K562 (cell line): ENCODE results near the gene TREM1. TPM values are rescaled to one million over a fixed set of nuclear protein-coding genes. Genes with fewer than 3 reads are reported as not detected.

Source experiments
- CREB5 ChIP-seq: fragments of 250-450 bp; sonication (Bioruptor Pico); IDR thresholded peaks from 2 replicates; pipeline ENCODE4 v1.5.0; 2020; ENCODE audit warnings: mild to moderate bottlenecking
- FOSL1 ChIP-seq: fragments of 200-800 bp; sonication (Bioruptor generic); conservative IDR thresholded peaks from 2 replicates; pipeline ENCODE4 v1.6.1; 2016; ENCODE audit warnings: missing genetic modification characterization, missing compliant biosample characterization
- GMEB1 ChIP-seq: fragments of 250-450 bp; sonication (Bioruptor Pico); IDR thresholded peaks from 2 replicates; pipeline ENCODE4 v1.4.0; 2020; ENCODE audit warnings: mild to moderate bottlenecking
- HEY1 ChIP-seq: fragments of 250-450 bp; sonication (Bioruptor Pico); IDR thresholded peaks from 2 replicates; pipeline ENCODE4 v1.5.0; 2020; ENCODE audit warnings: mild to moderate bottlenecking, moderate library complexity, borderline replicate concordance
- HMBOX1 ChIP-seq: sonication (generic); IDR thresholded peaks from 2 replicates; pipeline ENCODE4 v1.6.1; 2016
- KLF16 ChIP-seq: IDR thresholded peaks from 2 replicates; pipeline ENCODE4 v1.6.1; 2016; ENCODE audit warnings: antibody characterized with exemption
- NCOA1 ChIP-seq: fragments of 450-650 bp; IDR thresholded peaks from 2 replicates; pipeline ENCODE4 v1.6.1; 2016; ENCODE audit warnings: low read depth
- POLR3A ChIP-seq: IDR thresholded peaks from 2 replicates; pipeline ENCODE4 v1.6.1; 2011; ENCODE audit warnings: borderline replicate concordance, mild to moderate bottlenecking, moderate library complexity; ENCODE audit not compliant: insufficient read length, insufficient read depth; ENCODE audit errors: extremely low read depth
- PYGO2 ChIP-seq: fragments of 450-650 bp; IDR thresholded peaks from 2 replicates; pipeline ENCODE4 v1.6.1; 2016; ENCODE audit warnings: mild to moderate bottlenecking, missing genetic modification characterization, moderate library complexity, missing compliant biosample characterization
- RB1 ChIP-seq: fragments of 450-650 bp; IDR thresholded peaks from 2 replicates; pipeline ENCODE4 v1.6.1; 2017; ENCODE audit warnings: low read depth, mild to moderate bottlenecking
- THRAP3 ChIP-seq: fragments of 450-650 bp; IDR thresholded peaks from 2 replicates; pipeline ENCODE4 v1.6.1; 2016; ENCODE audit warnings: mild to moderate bottlenecking, inconsistent platforms, borderline replicate concordance
- ZBTB12 ChIP-seq: fragments of 250-450 bp; sonication (Bioruptor Pico); IDR thresholded peaks from 2 replicates; pipeline ENCODE4 v1.4.0; 2020
- ZC3H11A ChIP-seq: IDR thresholded peaks from 2 replicates; pipeline ENCODE4 v1.6.1; 2012; ENCODE audit warnings: low read depth, low read length, improper control_type of control experiment
- ZNF280A ChIP-seq: fragments of 450-650 bp; IDR thresholded peaks from 2 replicates; pipeline ENCODE4 v1.6.1; 2018; ENCODE audit warnings: mild to moderate bottlenecking, low read depth; ENCODE audit not compliant: partially characterized antibody
- polyA plus RNA-seq, 8 experiments: library from polyadenylated mRNA; depleted of rRNA in 4 of 8; stranded (reverse) in 5 of 8; unstranded in 3 of 8; fragments of >200 nt; fragmentation: Nextera tagmentation in 2 of 8; fragmentation: Illumina TruSeq in 1 of 8; extraction: Ambion mirVana in 2 of 8; extraction: Trizol in 1 of 8; gene quantifications; 2 replicates each; pipeline versions ENCODE4 v1.2.1 to v1.2.3, GENCODE V29; 2011 to 2014; ENCODE audit warnings: inconsistent platforms in 1 of 8, missing spikeins in 1 of 8
- total RNA-seq, 7 experiments: library from RNA; depleted of rRNA in 6 of 7; stranded (reverse); fragments of >200 nt in 6 of 7; fragmentation: Illumina TruSeq in 2 of 7; extraction: Trizol in 2 of 7; gene quantifications; 2 replicates each; pipeline versions ENCODE4 v1.2.1 to v1.2.3, GENCODE V29; 2011 to 2021; ENCODE audit warnings: low replicate concordance in 1 of 7
- TF ChIP-seq, protein P1 (sequence below): sonication (generic); formaldehyde crosslinking; IDR thresholded peaks from 2 replicates; pipeline ENCODE4 v1.8.0; 2022; ENCODE audit warnings: mild to moderate bottlenecking, low read depth, missing genetic modification reagents
- TF ChIP-seq, protein P2 (sequence below): fragments of 450-650 bp; formaldehyde crosslinking; IDR thresholded peaks from 2 replicates; pipeline ENCODE4 v1.4.0; 2020; ENCODE audit warnings: mild to moderate bottlenecking

Gene TREM1
- total and polyA plus RNA-seq, 9 of the 15 experiments (the other 6 are each of a cell fraction or from before 2014, with no cell fraction given): not detected

DNA sequence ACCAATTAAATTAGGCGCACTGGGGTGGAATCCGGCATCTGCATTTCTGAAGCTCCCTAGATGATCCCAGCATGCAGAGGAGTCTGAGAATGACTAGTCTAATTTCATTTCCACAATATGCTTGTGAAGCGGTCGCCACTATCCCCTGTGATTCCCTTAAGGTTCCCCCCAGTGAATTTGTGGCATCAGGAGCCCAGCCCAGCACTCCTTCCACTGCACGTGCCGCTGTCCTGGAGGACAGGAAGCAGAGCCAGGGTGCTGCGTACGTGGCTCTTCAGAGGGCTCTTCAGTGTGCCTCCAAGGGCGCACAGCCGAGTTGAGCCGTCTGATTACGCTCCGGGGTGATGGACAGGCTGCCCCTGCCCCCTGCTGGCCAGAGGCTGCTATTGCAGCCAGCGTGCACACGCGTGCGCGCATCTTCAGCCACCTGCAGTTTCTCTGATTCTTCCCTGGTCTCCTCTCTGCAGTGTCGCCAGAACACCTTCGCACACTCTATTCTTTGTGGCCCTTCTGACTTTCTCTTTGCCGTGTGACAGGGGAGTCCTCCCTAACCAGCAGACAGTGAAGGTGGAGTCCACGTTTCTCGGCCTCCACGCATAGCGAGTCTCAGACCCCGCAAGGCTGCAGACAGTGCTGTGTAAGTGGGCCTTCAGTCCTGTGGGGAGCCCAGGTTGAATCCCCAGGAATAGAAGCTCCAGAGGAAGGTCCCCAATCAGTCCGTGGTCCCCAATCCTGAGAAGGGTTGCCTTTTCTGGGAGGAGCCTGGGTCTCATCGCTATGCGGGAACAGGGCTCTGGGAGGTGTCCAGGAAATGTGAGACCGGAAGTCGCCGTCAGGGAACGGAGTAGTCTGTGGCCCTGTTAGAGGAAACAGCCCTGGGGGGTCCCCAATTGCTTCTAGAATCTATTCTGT lies 32.4 kb upstream of the TREM1 start (continued):
- TF ChIP-seq, protein P1, sequence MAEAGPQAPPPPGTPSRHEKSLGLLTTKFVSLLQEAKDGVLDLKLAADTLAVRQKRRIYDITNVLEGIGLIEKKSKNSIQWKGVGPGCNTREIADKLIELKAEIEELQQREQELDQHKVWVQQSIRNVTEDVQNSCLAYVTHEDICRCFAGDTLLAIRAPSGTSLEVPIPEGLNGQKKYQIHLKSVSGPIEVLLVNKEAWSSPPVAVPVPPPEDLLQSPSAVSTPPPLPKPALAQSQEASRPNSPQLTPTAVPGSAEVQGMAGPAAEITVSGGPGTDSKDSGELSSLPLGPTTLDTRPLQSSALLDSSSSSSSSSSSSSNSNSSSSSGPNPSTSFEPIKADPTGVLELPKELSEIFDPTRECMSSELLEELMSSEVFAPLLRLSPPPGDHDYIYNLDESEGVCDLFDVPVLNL (CRISPR knock-in tag): no peak
- TF ChIP-seq KLF16 (peak; percentile 72), HMBOX1 (no peak; the same call in 1 of the 2 replicates), THRAP3 (no peak), HEY1 (no peak), ZBTB12 (CRISPR knock-in tag) (no peak), PYGO2 (tag) (no peak), CREB5 (CRISPR knock-in tag) (no peak), RB1 (peak; percentile 84), GMEB1 (CRISPR knock-in tag) (no peak), FOSL1 (tag) (no peak), NCOA1 (no peak), POLR3A (no peak), ZNF280A (no peak), ZC3H11A (no peak)
- TF ChIP-seq, protein P2, sequence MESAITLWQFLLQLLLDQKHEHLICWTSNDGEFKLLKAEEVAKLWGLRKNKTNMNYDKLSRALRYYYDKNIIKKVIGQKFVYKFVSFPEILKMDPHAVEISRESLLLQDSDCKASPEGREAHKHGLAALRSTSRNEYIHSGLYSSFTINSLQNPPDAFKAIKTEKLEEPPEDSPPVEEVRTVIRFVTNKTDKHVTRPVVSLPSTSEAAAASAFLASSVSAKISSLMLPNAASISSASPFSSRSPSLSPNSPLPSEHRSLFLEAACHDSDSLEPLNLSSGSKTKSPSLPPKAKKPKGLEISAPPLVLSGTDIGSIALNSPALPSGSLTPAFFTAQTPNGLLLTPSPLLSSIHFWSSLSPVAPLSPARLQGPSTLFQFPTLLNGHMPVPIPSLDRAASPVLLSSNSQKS (CRISPR knock-in tag): no peak
